CD4-positive, alpha-beta T cell (primary cell): ENCODE results near the gene G3BP2. TPM values are rescaled to one million over a fixed set of nuclear protein-coding genes. Genes with fewer than 3 reads are reported as not detected.

ENCODE experiments used
- ATAC-seq: fragments of 200-7000 bp; cut with Tn5 transposase; one replicate; pipeline ENCODE4 v1.10.0; 2022; ENCODE audit warnings: mild to moderate bottlenecking; ENCODE audit not compliant: poor library complexity
- CTCF ChIA-PET: fragments of 350-600 bp; sonication (Branson Sonifier 250); formaldehyde crosslinking; loops from one replicate; lab custom pipeline; 2021; ENCODE audit warnings: antibody characterized with exemption, inconsistent platforms; lab: Charles Lee
- POLR2A ChIA-PET: fragments of 350-600 bp; sonication (Branson Sonifier 250); formaldehyde crosslinking; loops from one replicate; lab custom pipeline; 2021; ENCODE audit warnings: antibody characterized with exemption, inconsistent platforms; lab: Charles Lee
- DNase-seq, 14 experiments: peaks; one replicate each; pipeline ENCODE4 v3.0.0-alpha.2; 2013 to 2020; ENCODE audit warnings: mixed read lengths in 2 of 14
- H3K27ac ChIP-seq, 2 donors: one replicate each; pipeline versions ENCODE4 v1.5.1 to v1.7.0; 2013; ENCODE audit warnings: low read length in 2 of 2, low read depth in 1 of 2, mild to moderate bottlenecking in 1 of 2
- H3K27me3 ChIP-seq, 2 experiments: 1 replicate in 1 of 2; 2 replicates in 1 of 2; pipeline versions ENCODE4 v1.6.1 to v1.7.0; 2013; ENCODE audit warnings: low read length in 2 of 2, control low read depth in 1 of 2, mild to moderate bottlenecking in 1 of 2, moderate library complexity in 1 of 2; ENCODE audit not compliant: insufficient read depth in 2 of 2, control insufficient read depth in 1 of 2
- H3K36me3 ChIP-seq: one replicate; pipeline ENCODE4 v1.6.1; 2013; ENCODE audit warnings: low read length, control low read depth; ENCODE audit not compliant: insufficient read depth
- H3K4me1 ChIP-seq: one replicate; pipeline ENCODE4 v1.6.1; 2013; ENCODE audit warnings: low read length, control low read depth; ENCODE audit not compliant: insufficient read depth
- H3K4me3 ChIP-seq: one replicate; pipeline ENCODE4 v1.5.1; 2013; ENCODE audit warnings: mild to moderate bottlenecking, low read length, moderate library complexity
- H3K9me3 ChIP-seq, 2 experiments: 1 replicate in 1 of 2; 2 replicates in 1 of 2; pipeline versions ENCODE4 v1.6.1 to v1.7.0; 2013; ENCODE audit warnings: low read length in 2 of 2, mild to moderate bottlenecking in 2 of 2, control low read depth in 1 of 2, moderate library complexity in 1 of 2; ENCODE audit not compliant: control insufficient read depth in 1 of 2, insufficient read depth in 1 of 2
- H3K27ac Mint-ChIP-seq: one replicate; pipeline ENCODE4 v1.8.0; 2020; ENCODE audit warnings: mixed read lengths
- H3K27me3 Mint-ChIP-seq: one replicate; pipeline ENCODE4 v1.8.0; 2021; ENCODE audit warnings: mixed read lengths
- H3K36me3 Mint-ChIP-seq: one replicate; pipeline ENCODE4 v1.8.0; 2021; ENCODE audit warnings: low read depth, mixed read lengths
- H3K4me1 Mint-ChIP-seq: one replicate; pipeline ENCODE4 v1.8.0; 2021; ENCODE audit warnings: low read depth, mixed read lengths
- H3K4me3 Mint-ChIP-seq: one replicate; pipeline ENCODE4 v1.8.0; 2020; ENCODE audit warnings: mild to moderate bottlenecking, mixed read lengths
- H3K9me3 Mint-ChIP-seq: one replicate; pipeline ENCODE4 v1.8.0; 2020; ENCODE audit warnings: mixed read lengths
- CTCF ChIP-seq: fragments of 200-600 bp; IDR thresholded peaks from one replicate; pipeline ENCODE4 v1.8.0; 2022; ENCODE audit warnings: antibody characterized with exemption, mild to moderate bottlenecking
- intact Hi-C, 2 experiments: fragments of 100-400 bp; cut with DNase I in 1 of 2; cut with micrococcal nuclease in 1 of 2; formaldehyde crosslinking; loops; one replicate each; pipeline versions ENCODE4 v1.15.1 to v1.9.0; 2023 to 2025; cut with DNase I, micrococcal nuclease
- total RNA-seq, 174 experiments: library from RNA in 2 of 174; stranded (reverse) in 2 of 174; gene quantifications; one replicate each; pipeline ENCODE4 v1.2.3 and lab custom pipeline; 2021 to 2026

G3BP2 gene
- total RNA-seq, 2 experiments from 2014 or later, result 319 to 322 TPM

- Mint-ChIP-seq H3K9me3 (no peaks in the 10 kb centered on the region), H3K27me3 (no peaks in the 10 kb centered on the region), H3K4me1 (no peaks in the 10 kb centered on the region), H3K4me3 (no peak overlapping the region), H3K36me3 (peaks cover 5% of the 10 kb centered on the region), H3K27ac (no peak overlapping the region)
- DNase-seq (no peak), ATAC-seq (no peak)
- Histone ChIP-seq H3K36me3 (peaks cover 4% of the 10 kb centered on the region), H3K4me1 (no peaks in the 10 kb centered on the region), H3K27ac (no peak overlapping the region), H3K27me3 (no peaks in the 10 kb centered on the region), H3K9me3 (no peaks in the 10 kb centered on the region), H3K4me3 (no peak overlapping the region)
- ChIA-PET CTCF (interaction anchor here (1.9 kb wide), 1 partner anchor 67 kb away, joined by 5 read pairs; no protein-coding TSS in a partner anchor), POLR2A (interaction anchor here (2.4 kb wide), 1 partner anchor 10 kb away, joined by 15 read pairs; the partner anchor contains the start of gene USO1)
- intact Hi-C loops, result no loop called here
- no peak for TF ChIP-seq CTCF
Observed at GRCh38 chr4:75714011-75714410, 40.8 kb upstream of the G3BP2 start.

GRCh38 chr4:75710246-75710645 lies 37.0 kb upstream of the G3BP2 start:
- Histone ChIP-seq H3K4me1 (peaks cover 3% of the 10 kb centered on the region), H3K9me3 (no peaks in the 10 kb centered on the region), H3K36me3 (peaks cover 1% of the 10 kb centered on the region), H3K27ac (no peak overlapping the region), H3K27me3 (no peaks in the 10 kb centered on the region), H3K4me3 (no peak overlapping the region)
- H3K27me3 Mint-ChIP-seq, result no peaks in the 10 kb centered on the region
- ChIA-PET POLR2A (interaction anchor here (0.9 to 1.2 kb wide), 3 partner anchors 14 to 57 kb away, joined by 3 to 6 read pairs (median 4); partner anchors contain the start of gene USO1), CTCF (interaction anchor here (2.1 kb wide), 1 partner anchor 13 kb away, joined by 14 read pairs; the partner anchor contains the start of gene USO1)
- ATAC-seq (no peak), DNase-seq (no peak)
- H3K36me3 Mint-ChIP-seq, result peaks cover 5% of the 10 kb centered on the region
- peaks cover 8% of the 10 kb centered on the region for H3K4me1 Mint-ChIP-seq
- H3K27ac Mint-ChIP-seq, result no peak overlapping the region
- H3K4me3 Mint-ChIP-seq, result no peak overlapping the region
- intact Hi-C loops, result no loop called here
- no peak for TF ChIP-seq CTCF
- no peaks in the 10 kb centered on the region for H3K9me3 Mint-ChIP-seq

- H3K4me3 ChIP-seq, result no peak overlapping the region
- peak; percentile 66 for TF ChIP-seq CTCF
- peaks cover 3% of the 10 kb centered on the region for H3K36me3 ChIP-seq
- ChIA-PET CTCF (interaction anchor here (1.3 to 2.1 kb wide), 3 partner anchors 15 to 137 kb away, joined by 4 to 14 read pairs (median 5); partner anchors contain the start of gene USO1), POLR2A (interaction anchor here (1.1 to 1.4 kb wide), 3 partner anchors 16 to 194 kb away, joined by 4 to 7 read pairs (median 4); partner anchors contain the start of genes RCHY1, THAP6 and USO1)
- no peaks in the 10 kb centered on the region for H3K9me3 ChIP-seq
- peaks cover 8% of the 10 kb centered on the region for H3K4me1 Mint-ChIP-seq
- ATAC-seq (peak; percentile 94), DNase-seq (peak in 12 of 14 experiments; percentile 12 to 74 (median 34))
- peaks cover 3% of the 10 kb centered on the region for H3K4me1 ChIP-seq
- H3K36me3 Mint-ChIP-seq, result peaks cover 5% of the 10 kb centered on the region
- H3K4me3 Mint-ChIP-seq, result no peak overlapping the region
- no peaks in the 10 kb centered on the region for H3K27me3 Mint-ChIP-seq
- peak overlapping the region; percentile 77 for H3K27ac Mint-ChIP-seq
- no peaks in the 10 kb centered on the region for H3K9me3 Mint-ChIP-seq
- H3K27ac ChIP-seq, result no peak overlapping the region
- intact Hi-C loops, result loop anchor here (1.0 to 5.0 kb wide), 2 partner anchors 53 to 56 kb away; no protein-coding TSS in a partner anchor
- H3K27me3 ChIP-seq, result no peaks in the 10 kb centered on the region
Observed at GRCh38 chr4:75708218-75708691, 35.0 kb upstream of the G3BP2 start.
